ENCODE measurements around the gene HLA-DQA1.
A peak's percentile ranks its signal among the peaks of the same experiment; 100 is the strongest.
"Not testable (repeated sequence)": the region's sequence is repeated elsewhere in the genome, so short reads cannot be mapped to it uniquely, and the experiment has no call there.

HLA-DQA1 gene

DNA sequence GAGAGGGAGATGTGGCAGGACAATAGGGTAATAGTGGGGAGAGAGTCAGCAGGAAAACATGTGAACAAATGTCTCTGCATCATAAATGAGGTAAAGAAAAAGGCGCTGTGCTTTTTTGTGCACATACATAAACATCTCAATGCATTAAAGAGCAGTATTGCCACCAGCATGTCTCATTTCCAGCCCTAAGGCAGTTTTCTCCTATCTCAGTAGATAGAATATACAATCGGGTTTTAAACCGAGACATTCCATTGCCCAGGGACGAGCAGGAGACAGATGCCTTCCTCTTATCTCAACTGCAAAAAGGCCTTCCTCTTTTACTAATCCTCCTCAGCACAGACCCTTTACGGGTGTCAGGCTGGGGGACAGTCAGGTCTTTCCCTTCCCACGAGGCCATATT is 20.1 kb downstream of the HLA-DQA1 start:
- not testable (repeated sequence) for DNase-seq; H3K27ac ChIP-seq (ENCODE audit: low read depth, low read length); H3K4me1 ChIP-seq (ENCODE audit: control insufficient read depth, low read depth, low read length)

DNA sequence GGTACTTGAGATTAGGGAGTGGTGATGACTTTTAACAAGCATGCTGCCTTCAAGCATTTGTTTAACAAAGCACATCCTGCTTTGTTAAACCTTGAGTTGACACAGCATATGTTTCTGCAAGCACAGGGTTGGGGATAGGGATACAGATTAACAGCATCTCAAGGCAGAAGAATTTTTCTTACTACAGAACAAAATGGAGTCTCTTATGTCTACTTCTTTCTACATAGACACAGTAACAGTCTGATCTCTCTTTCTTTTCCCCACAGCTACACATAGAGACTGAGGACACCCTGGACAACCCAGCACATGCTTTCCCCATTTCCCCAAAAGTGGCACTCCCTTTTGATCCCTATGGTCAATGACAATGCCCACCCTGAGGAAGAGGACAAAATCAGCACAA is 20.6 kb downstream of the HLA-DQA1 start:
- not testable (repeated sequence) for H3K56ac ChIP-seq (ENCODE audit: low read length); H3K79me2 ChIP-seq (ENCODE audit: control insufficient read depth, insufficient read depth, low read length); H4K8ac ChIP-seq (ENCODE audit: low read depth, low read length); H3K18ac ChIP-seq (ENCODE audit: low read length); H3K79me1 ChIP-seq (ENCODE audit: low read length); H3K4me2 ChIP-seq (ENCODE audit: low read length); H2BK5ac ChIP-seq (ENCODE audit: low read length); H3K4me1 ChIP-seq (ENCODE audit: control insufficient read depth, low read depth, low read length); H4K5ac ChIP-seq (ENCODE audit: low read length); H3K27ac ChIP-seq (ENCODE audit: low read depth, low read length); H2BK15ac ChIP-seq (replicated peaks; ENCODE audit: low read depth); H3K23ac ChIP-seq (ENCODE audit: low read length); H3K4me3 ChIP-seq (ENCODE audit: low read length); H2AK5ac ChIP-seq (ENCODE audit: low read length); H3K36me3 ChIP-seq (ENCODE audit: control insufficient read depth, insufficient read depth, low read length); H3K27me3 ChIP-seq (ENCODE audit: insufficient read depth, low read length, poor library complexity); H3K4ac ChIP-seq (ENCODE audit: low read depth, low read length); H2BK120ac ChIP-seq (ENCODE audit: low read depth, low read length); H3K9ac ChIP-seq (ENCODE audit: low read length)
- DNase-seq, result peak; percentile 6

More for the DNA sequence above, 20.1 kb downstream of the HLA-DQA1 start:
- not testable (repeated sequence) for H3K18ac ChIP-seq (ENCODE audit: low read length); H2BK15ac ChIP-seq (replicated peaks; ENCODE audit: low read depth); H3K4me3 ChIP-seq (ENCODE audit: low read length); H2AK5ac ChIP-seq (ENCODE audit: low read length); H3K23ac ChIP-seq (ENCODE audit: low read length); H2BK120ac ChIP-seq (ENCODE audit: low read depth, low read length); H4K5ac ChIP-seq (ENCODE audit: low read length); H3K9ac ChIP-seq (ENCODE audit: low read length); H3K4me2 ChIP-seq (ENCODE audit: low read length); H3K79me2 ChIP-seq (ENCODE audit: control insufficient read depth, insufficient read depth, low read length); H3K56ac ChIP-seq (ENCODE audit: low read length); H3K27me3 ChIP-seq (ENCODE audit: insufficient read depth, low read length, poor library complexity); H3K36me3 ChIP-seq (ENCODE audit: control insufficient read depth, insufficient read depth, low read length); H4K8ac ChIP-seq (ENCODE audit: low read depth, low read length); H2BK5ac ChIP-seq (ENCODE audit: low read length); H3K79me1 ChIP-seq (ENCODE audit: low read length); H3K4ac ChIP-seq (ENCODE audit: low read depth, low read length)
- no CpG with 5 or more reads among the region's 6 CpGs for WGBS (ENCODE audit: extremely low coverage, insufficient coverage, low lambda C conversion rate)

DNA sequence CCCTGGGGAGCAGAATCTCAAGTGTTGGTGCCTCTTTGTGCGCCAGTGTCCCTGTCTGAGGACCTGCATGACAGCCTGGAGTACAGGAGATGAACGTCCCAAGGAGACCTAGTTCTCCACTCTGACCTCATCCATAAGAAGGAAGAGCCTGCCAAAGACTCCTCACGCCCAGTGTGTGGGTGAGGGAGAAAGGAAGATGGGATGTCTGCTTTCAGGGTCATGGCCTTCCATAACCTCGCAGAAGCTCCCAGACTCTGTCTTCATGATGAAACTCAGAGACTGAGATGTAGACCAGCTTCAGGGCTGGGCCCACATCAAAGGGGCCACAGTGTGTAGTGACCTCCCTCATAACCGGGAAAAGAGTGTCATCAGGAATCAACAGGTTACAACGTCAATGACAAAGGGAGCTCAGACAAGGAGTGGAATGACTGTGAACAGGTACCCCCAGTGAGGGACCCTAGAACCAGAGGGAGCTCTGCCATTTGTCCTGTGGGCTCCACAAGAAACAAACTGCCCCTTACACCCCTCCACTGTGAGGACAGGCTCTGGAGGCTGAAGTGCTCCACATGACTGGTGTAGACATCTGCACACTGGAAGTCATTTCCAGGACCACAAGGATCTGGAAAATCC is 21.2 kb downstream of the HLA-DQA1 start:
- no peak overlapping the region for H3K4me2 ChIP-seq (ENCODE audit: low read length)
- H2BK15ac ChIP-seq (replicated peaks; ENCODE audit: low read depth), result no peak overlapping the region
- no peaks in the 10 kb centered on the region for H3K79me1 ChIP-seq (ENCODE audit: low read length)
- no peak overlapping the region for H4K5ac ChIP-seq (ENCODE audit: low read length)
- H3K79me2 ChIP-seq (ENCODE audit: control insufficient read depth, insufficient read depth, low read length), result no peaks in the 10 kb centered on the region
- H4K8ac ChIP-seq (ENCODE audit: low read depth, low read length), result no peak overlapping the region
- H2BK5ac ChIP-seq (ENCODE audit: low read length), result no peak overlapping the region
- H3K27me3 ChIP-seq (ENCODE audit: insufficient read depth, low read length, poor library complexity), result no peaks in the 10 kb centered on the region
- no peaks in the 10 kb centered on the region for H3K4me1 ChIP-seq (ENCODE audit: control insufficient read depth, low read depth, low read length)
- no peak overlapping the region for H3K4ac ChIP-seq (ENCODE audit: low read depth, low read length)
- no peaks in the 10 kb centered on the region for H3K36me3 ChIP-seq (ENCODE audit: control insufficient read depth, insufficient read depth, low read length)
- H3K23ac ChIP-seq (ENCODE audit: low read length), result no peak overlapping the region
- H3K9ac ChIP-seq (ENCODE audit: low read length), result no peak overlapping the region
- WGBS (ENCODE audit: extremely low coverage, insufficient coverage, low lambda C conversion rate), result no CpG with 5 or more reads among the region's 6 CpGs
- H2BK120ac ChIP-seq (ENCODE audit: low read depth, low read length), result no peak overlapping the region
- no peak overlapping the region for H2AK5ac ChIP-seq (ENCODE audit: low read length)
- no peak overlapping the region for H3K27ac ChIP-seq (ENCODE audit: low read depth, low read length)
- no peak overlapping the region for H3K18ac ChIP-seq (ENCODE audit: low read length)
- H3K4me3 ChIP-seq (ENCODE audit: low read length), result no peak overlapping the region
- DNase-seq, result no peak
- H3K56ac ChIP-seq (ENCODE audit: low read length), result no peak overlapping the region

- whole genome bisulfite sequencing (ENCODE audit: extremely low coverage, insufficient coverage, low lambda C conversion rate), result no CpG with 5 or more reads among the region's 4 CpGs
Observed at GRCh38 chr6:32659856-32660595, 22.8 kb downstream of the HLA-DQA1 start.

GRCh38 chr6:32662099-32662498 is 24.9 kb downstream of the HLA-DQA1 start:
- H4K8ac ChIP-seq (ENCODE audit: low read depth, low read length), result no peak overlapping the region
- H3K4me1 ChIP-seq (ENCODE audit: control insufficient read depth, low read depth, low read length), result no peaks in the 10 kb centered on the region
- no peak overlapping the region for H3K4me3 ChIP-seq (ENCODE audit: low read length)
- H3K27me3 ChIP-seq (ENCODE audit: insufficient read depth, low read length, poor library complexity), result no peaks in the 10 kb centered on the region
- no peaks in the 10 kb centered on the region for H3K36me3 ChIP-seq (ENCODE audit: control insufficient read depth, insufficient read depth, low read length)
- H3K23ac ChIP-seq (ENCODE audit: low read length), result no peak overlapping the region
- no peaks in the 10 kb centered on the region for H3K79me1 ChIP-seq (ENCODE audit: low read length)
- no peak overlapping the region for H3K9ac ChIP-seq (ENCODE audit: low read length)
- no peak overlapping the region for H3K18ac ChIP-seq (ENCODE audit: low read length)
- H3K4me2 ChIP-seq (ENCODE audit: low read length), result no peak overlapping the region
- H2BK15ac ChIP-seq (replicated peaks; ENCODE audit: low read depth), result no peak overlapping the region
- no peak overlapping the region for H3K4ac ChIP-seq (ENCODE audit: low read depth, low read length)
- H3K27ac ChIP-seq (ENCODE audit: low read depth, low read length), result no peak overlapping the region
- no peak overlapping the region for H2BK5ac ChIP-seq (ENCODE audit: low read length)
- no peaks in the 10 kb centered on the region for H3K79me2 ChIP-seq (ENCODE audit: control insufficient read depth, insufficient read depth, low read length)
- no peak overlapping the region for H4K5ac ChIP-seq (ENCODE audit: low read length)
- no CpG with 5 or more reads among the region's 7 CpGs for WGBS (ENCODE audit: extremely low coverage, insufficient coverage, low lambda C conversion rate)
- no peak for DNase-seq
- H2BK120ac ChIP-seq (ENCODE audit: low read depth, low read length), result no peak overlapping the region
- no peak overlapping the region for H3K56ac ChIP-seq (ENCODE audit: low read length)
- H2AK5ac ChIP-seq (ENCODE audit: low read length), result no peak overlapping the region

More at GRCh38 chr6:32659856-32660595, 22.8 kb downstream of the HLA-DQA1 start:
- Histone ChIP-seq H3K18ac (ENCODE audit: low read length) (no peak overlapping the region), H4K5ac (ENCODE audit: low read length) (no peak overlapping the region), H2AK5ac (ENCODE audit: low read length) (no peak overlapping the region), H3K56ac (ENCODE audit: low read length) (no peak overlapping the region), H3K4me2 (ENCODE audit: low read length) (no peak overlapping the region), H3K4me3 (ENCODE audit: low read length) (no peak overlapping the region), H3K4me1 (ENCODE audit: control insufficient read depth, low read depth, low read length) (no peaks in the 10 kb centered on the region), H3K27ac (ENCODE audit: low read depth, low read length) (no peak overlapping the region), H3K79me1 (ENCODE audit: low read length) (no peaks in the 10 kb centered on the region), H3K4ac (ENCODE audit: low read depth, low read length) (no peak overlapping the region), H3K79me2 (ENCODE audit: control insufficient read depth, insufficient read depth, low read length) (no peaks in the 10 kb centered on the region), H2BK5ac (ENCODE audit: low read length) (no peak overlapping the region), H2BK15ac (replicated peaks; ENCODE audit: low read depth) (no peak overlapping the region), H2BK120ac (ENCODE audit: low read depth, low read length) (no peak overlapping the region), H3K27me3 (ENCODE audit: insufficient read depth, low read length, poor library complexity) (no peaks in the 10 kb centered on the region), H3K36me3 (ENCODE audit: control insufficient read depth, insufficient read depth, low read length) (no peaks in the 10 kb centered on the region), H3K23ac (ENCODE audit: low read length) (no peak overlapping the region), H3K9ac (ENCODE audit: low read length) (no peak overlapping the region), H4K8ac (ENCODE audit: low read depth, low read length) (no peak overlapping the region)
- DNase-seq, result no peak

GRCh38 chr6:32662836-32663235 is 25.6 kb downstream of the HLA-DQA1 start:
- no peaks in the 10 kb centered on the region for H3K79me1 ChIP-seq (ENCODE audit: low read length)
- no peak overlapping the region for H4K8ac ChIP-seq (ENCODE audit: low read depth, low read length)
- H3K27ac ChIP-seq (ENCODE audit: low read depth, low read length), result no peak overlapping the region
- H3K4me1 ChIP-seq (ENCODE audit: control insufficient read depth, low read depth, low read length), result no peaks in the 10 kb centered on the region
- no peak overlapping the region for H3K23ac ChIP-seq (ENCODE audit: low read length)
- no peaks in the 10 kb centered on the region for H3K27me3 ChIP-seq (ENCODE audit: insufficient read depth, low read length, poor library complexity)
- no peak overlapping the region for H3K4me3 ChIP-seq (ENCODE audit: low read length)
- H2AK5ac ChIP-seq (ENCODE audit: low read length), result no peak overlapping the region
- H3K79me2 ChIP-seq (ENCODE audit: control insufficient read depth, insufficient read depth, low read length), result no peaks in the 10 kb centered on the region
- no peak overlapping the region for H2BK5ac ChIP-seq (ENCODE audit: low read length)
- WGBS (ENCODE audit: extremely low coverage, insufficient coverage, low lambda C conversion rate), result no CpG with 5 or more reads among the region's 5 CpGs
- no peak overlapping the region for H2BK120ac ChIP-seq (ENCODE audit: low read depth, low read length)
- no peak overlapping the region for H3K9ac ChIP-seq (ENCODE audit: low read length)
- H3K56ac ChIP-seq (ENCODE audit: low read length), result no peak overlapping the region
- no peak overlapping the region for H3K18ac ChIP-seq (ENCODE audit: low read length)
- H3K4me2 ChIP-seq (ENCODE audit: low read length), result no peak overlapping the region
- DNase-seq, result no peak
- H3K36me3 ChIP-seq (ENCODE audit: control insufficient read depth, insufficient read depth, low read length), result no peaks in the 10 kb centered on the region
- H4K5ac ChIP-seq (ENCODE audit: low read length), result no peak overlapping the region
- H3K4ac ChIP-seq (ENCODE audit: low read depth, low read length), result no peak overlapping the region
- H2BK15ac ChIP-seq (replicated peaks; ENCODE audit: low read depth), result no peak overlapping the region
